Measurements from ENCODE around the gene SLC13A5. TPM values are rescaled to one million over a fixed set of nuclear protein-coding genes. Genes with fewer than 3 reads are reported as not detected.
"Not testable (repeated sequence)": the region's sequence is repeated elsewhere in the genome, so short reads cannot be mapped to it uniquely, and the experiment has no call there.

Gene SLC13A5
- polyA plus RNA-seq, 1 of the 3 experiments (the other 2 are of a cell fraction), result not detected

GRCh38 chr17:6748617-6749016 lies 35.4 kb upstream of the SLC13A5 start:
- DNase-seq, result no peak
- Histone ChIP-seq H3K9ac (no peak overlapping the region), H3K9me3 (no peaks in the 10 kb centered on the region), H3K4me2 (no peak overlapping the region), H2AFZ (ENCODE audit: low read depth) (no peak overlapping the region), H3K27me3 (ENCODE audit: insufficient read depth) (peaks cover 8% of the 10 kb centered on the region; the same call in 1 of the 2 replicates), H3K79me2 (ENCODE audit: insufficient read depth) (no peaks in the 10 kb centered on the region), H3F3A (replicated peaks; ENCODE audit: insufficient read depth) (peaks cover 10% of the 10 kb centered on the region), H3K4me1 (ENCODE audit: control insufficient read depth in 1 of 2, insufficient read depth in 2 of 2, low read depth in 1 of 2, low read length in 1 of 2) (peaks cover 0 to 13% of the 10 kb centered on the region in 2 experiments; a peak in 2 of 4 replicates), H3K36me3 (replicated peaks in 1 of 2; ENCODE audit: control insufficient read depth in 1 of 2, insufficient read depth in 2 of 2, low read length in 1 of 2) (no peaks in the 10 kb centered on the region), H3K4me3 (ENCODE audit: low read depth in 2 of 2, low read length in 1 of 2) (no peak overlapping the region), H3K27ac (ENCODE audit: low read depth in 2 of 2, low read length in 1 of 2) (no peak overlapping the region), H3K9me2 (no peaks in the 10 kb centered on the region), H4K20me1 (ENCODE audit: insufficient read depth) (no peaks in the 10 kb centered on the region)
- no peak for TF ChIP-seq MAX (IDR thresholded peaks at IDR 0.05; ENCODE audit: low read depth)
- no peak for TF ChIP-seq EP300 (IDR thresholded peaks at IDR 0.05; ENCODE audit: borderline replicate concordance in 1 of 2, low read depth in 1 of 2, low read length in 1 of 2)
- TF ChIP-seq CHD2 (IDR thresholded peaks at IDR 0.05; ENCODE audit: low read length, partially characterized antibody), result no peak
- TF ChIP-seq POLR2AphosphoS5 (IDR thresholded peaks at IDR 0.05; ENCODE audit: low read depth, low read length), result no peak
- TF ChIP-seq RAD21 (IDR thresholded peaks at IDR 0.05; ENCODE audit: low read length), result no peak
- TF ChIP-seq RXRA (IDR thresholded peaks at IDR 0.05; ENCODE audit: borderline replicate concordance, low read depth), result no peak
- no peak for TF ChIP-seq JUND (IDR thresholded peaks at IDR 0.05)
- TF ChIP-seq, protein P1, sequence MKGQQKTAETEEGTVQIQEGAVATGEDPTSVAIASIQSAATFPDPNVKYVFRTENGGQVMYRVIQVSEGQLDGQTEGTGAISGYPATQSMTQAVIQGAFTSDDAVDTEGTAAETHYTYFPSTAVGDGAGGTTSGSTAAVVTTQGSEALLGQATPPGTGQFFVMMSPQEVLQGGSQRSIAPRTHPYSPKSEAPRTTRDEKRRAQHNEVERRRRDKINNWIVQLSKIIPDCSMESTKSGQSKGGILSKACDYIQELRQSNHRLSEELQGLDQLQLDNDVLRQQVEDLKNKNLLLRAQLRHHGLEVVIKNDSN (IDR thresholded peaks at IDR 0.05; ENCODE audit: borderline replicate concordance, low read depth), result no peak
- TF ChIP-seq FOSL2 (IDR thresholded peaks at IDR 0.05; ENCODE audit: borderline replicate concordance, low read depth), result no peak
- no peak for TF ChIP-seq RFX5 (IDR thresholded peaks at IDR 0.05; ENCODE audit: low read length)
- TF ChIP-seq, protein P2, sequence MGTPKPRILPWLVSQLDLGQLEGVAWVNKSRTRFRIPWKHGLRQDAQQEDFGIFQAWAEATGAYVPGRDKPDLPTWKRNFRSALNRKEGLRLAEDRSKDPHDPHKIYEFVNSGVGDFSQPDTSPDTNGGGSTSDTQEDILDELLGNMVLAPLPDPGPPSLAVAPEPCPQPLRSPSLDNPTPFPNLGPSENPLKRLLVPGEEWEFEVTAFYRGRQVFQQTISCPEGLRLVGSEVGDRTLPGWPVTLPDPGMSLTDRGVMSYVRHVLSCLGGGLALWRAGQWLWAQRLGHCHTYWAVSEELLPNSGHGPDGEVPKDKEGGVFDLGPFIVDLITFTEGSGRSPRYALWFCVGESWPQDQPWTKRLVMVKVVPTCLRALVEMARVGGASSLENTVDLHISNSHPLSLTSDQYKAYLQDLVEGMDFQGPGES (IDR thresholded peaks at IDR 0.05; ENCODE audit: low read depth, low read length), result no peak
- TF ChIP-seq FOXJ3 (CRISPR knock-in tag; IDR thresholded peaks at IDR 0.05), result no peak
- TF ChIP-seq MEF2A (IDR thresholded peaks at IDR 0.05; ENCODE audit: borderline replicate concordance, low read depth), result no peak
- TF ChIP-seq, protein P3, sequence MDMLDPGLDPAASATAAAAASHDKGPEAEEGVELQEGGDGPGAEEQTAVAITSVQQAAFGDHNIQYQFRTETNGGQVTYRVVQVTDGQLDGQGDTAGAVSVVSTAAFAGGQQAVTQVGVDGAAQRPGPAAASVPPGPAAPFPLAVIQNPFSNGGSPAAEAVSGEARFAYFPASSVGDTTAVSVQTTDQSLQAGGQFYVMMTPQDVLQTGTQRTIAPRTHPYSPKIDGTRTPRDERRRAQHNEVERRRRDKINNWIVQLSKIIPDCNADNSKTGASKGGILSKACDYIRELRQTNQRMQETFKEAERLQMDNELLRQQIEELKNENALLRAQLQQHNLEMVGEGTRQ (IDR thresholded peaks at IDR 0.05; ENCODE audit: borderline replicate concordance, low read depth, low read length), result no peak
- no peak for TF ChIP-seq SMC3 (IDR thresholded peaks at IDR 0.05; ENCODE audit: low read depth, low read length)
- TF ChIP-seq MXI1 (IDR thresholded peaks at IDR 0.05; ENCODE audit: low read depth, low read length), result no peak
- no peak for TF ChIP-seq RCOR1 (IDR thresholded peaks at IDR 0.05; ENCODE audit: low read length)
- TF ChIP-seq EZH2phosphoT487 (IDR thresholded peaks at IDR 0.05; ENCODE audit: borderline replicate concordance, low read depth), result no peak
- ChIA-PET CTCF (no interaction called here), POLR2A (no interaction called here)

DNA sequence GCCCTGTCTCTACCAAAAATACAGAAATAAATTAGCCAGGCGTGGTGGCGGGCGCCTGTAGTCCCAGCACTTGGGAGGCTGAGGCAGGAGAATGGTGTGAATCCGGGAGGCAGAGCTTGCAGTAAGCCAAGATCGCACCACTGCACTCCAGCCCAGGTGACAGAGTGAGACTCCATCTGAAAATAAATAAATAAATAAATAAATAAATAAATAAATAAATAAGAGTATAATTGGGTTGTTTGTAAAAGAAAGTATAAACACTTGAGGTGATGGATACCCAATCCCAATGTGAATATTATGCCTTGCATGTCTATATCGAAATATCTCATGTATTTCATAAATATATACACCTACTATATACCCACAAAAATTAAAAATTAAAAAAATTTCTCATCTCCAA lies 33.5 kb upstream of the SLC13A5 start:
- H4K20me1 ChIP-seq (ENCODE audit: insufficient read depth); H3K4me2 ChIP-seq; H3F3A ChIP-seq (replicated peaks; ENCODE audit: insufficient read depth); H3K9me2 ChIP-seq; H3K27ac ChIP-seq (ENCODE audit: low read depth in 2 of 2, low read length in 1 of 2); H2AFZ ChIP-seq (ENCODE audit: low read depth); H3K36me3 ChIP-seq (replicated peaks in 1 of 2; ENCODE audit: control insufficient read depth in 1 of 2, insufficient read depth in 2 of 2, low read length in 1 of 2); H3K27me3 ChIP-seq (ENCODE audit: insufficient read depth); H3K9ac ChIP-seq; H3K9me3 ChIP-seq; POLR2A ChIA-PET; H3K4me3 ChIP-seq (ENCODE audit: low read depth in 2 of 2, low read length in 1 of 2); DNase-seq; H3K4me1 ChIP-seq (ENCODE audit: control insufficient read depth in 1 of 2, insufficient read depth in 2 of 2, low read depth in 1 of 2, low read length in 1 of 2); CTCF ChIA-PET; H3K79me2 ChIP-seq (ENCODE audit: insufficient read depth): not testable (repeated sequence)
- WGBS (ENCODE audit: low lambda C conversion rate), result 35% methylated on average over 6 of the region's 6 CpGs

All from SK-N-SH (cell line).